ENCODE results near the gene INA.

DNA sequence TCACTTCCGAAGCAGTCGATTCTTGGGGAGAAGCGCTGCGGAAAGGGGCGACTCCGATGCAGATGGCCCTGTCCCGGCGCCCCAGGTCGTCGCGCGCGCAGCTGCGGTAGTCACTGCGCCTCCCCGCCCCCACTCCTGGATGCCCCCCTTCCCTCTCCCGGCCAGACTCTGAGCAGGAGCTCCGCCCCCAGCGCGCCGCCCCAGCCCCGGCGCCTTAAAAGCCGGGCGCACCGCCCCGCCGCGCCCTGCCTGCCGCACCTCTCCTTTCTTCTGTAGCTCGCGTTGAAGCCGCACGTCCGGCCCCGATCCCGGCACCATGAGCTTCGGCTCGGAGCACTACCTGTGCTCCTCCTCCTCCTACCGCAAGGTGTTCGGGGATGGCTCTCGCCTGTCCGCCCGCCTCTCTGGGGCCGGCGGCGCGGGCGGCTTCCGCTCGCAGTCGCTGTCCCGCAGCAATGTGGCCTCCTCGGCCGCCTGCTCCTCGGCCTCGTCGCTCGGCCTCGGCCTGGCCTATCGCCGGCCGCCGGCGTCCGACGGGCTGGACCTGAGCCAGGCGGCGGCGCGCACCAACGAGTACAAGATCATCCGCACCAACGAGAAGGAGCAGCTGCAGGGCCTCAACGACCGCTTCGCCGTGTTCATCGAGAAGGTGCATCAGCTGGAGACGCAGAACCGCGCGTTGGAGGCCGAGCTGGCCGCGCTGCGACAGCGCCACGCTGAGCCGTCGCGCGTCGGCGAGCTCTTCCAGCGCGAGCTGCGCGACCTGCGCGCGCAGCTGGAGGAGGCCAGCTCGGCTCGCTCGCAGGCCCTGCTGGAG, at the start of gene INA:
- TF ChIP-seq ARNTL (CRISPR knock-in tag; IDR thresholded peaks at IDR 0.05; ENCODE audit: borderline replicate concordance, low read depth), result no peak
- no peak for TF ChIP-seq ZC3H10 (CRISPR knock-in tag; IDR thresholded peaks at IDR 0.05)
- no peak for TF ChIP-seq ZFP3 (CRISPR knock-in tag; IDR thresholded peaks at IDR 0.05)
- TF ChIP-seq, protein P1, sequence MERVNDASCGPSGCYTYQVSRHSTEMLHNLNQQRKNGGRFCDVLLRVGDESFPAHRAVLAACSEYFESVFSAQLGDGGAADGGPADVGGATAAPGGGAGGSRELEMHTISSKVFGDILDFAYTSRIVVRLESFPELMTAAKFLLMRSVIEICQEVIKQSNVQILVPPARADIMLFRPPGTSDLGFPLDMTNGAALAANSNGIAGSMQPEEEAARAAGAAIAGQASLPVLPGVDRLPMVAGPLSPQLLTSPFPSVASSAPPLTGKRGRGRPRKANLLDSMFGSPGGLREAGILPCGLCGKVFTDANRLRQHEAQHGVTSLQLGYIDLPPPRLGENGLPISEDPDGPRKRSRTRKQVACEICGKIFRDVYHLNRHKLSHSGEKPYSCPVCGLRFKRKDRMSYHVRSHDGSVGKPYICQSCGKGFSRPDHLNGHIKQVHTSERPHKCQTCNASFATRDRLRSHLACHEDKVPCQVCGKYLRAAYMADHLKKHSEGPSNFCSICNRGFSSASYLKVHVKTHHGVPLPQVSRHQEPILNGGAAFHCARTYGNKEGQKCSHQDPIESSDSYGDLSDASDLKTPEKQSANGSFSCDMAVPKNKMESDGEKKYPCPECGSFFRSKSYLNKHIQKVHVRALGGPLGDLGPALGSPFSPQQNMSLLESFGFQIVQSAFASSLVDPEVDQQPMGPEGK (CRISPR knock-in tag; IDR thresholded peaks at IDR 0.05; ENCODE audit: borderline replicate concordance), result no peak
- no peak for TF ChIP-seq GLIS3 (CRISPR knock-in tag; IDR thresholded peaks at IDR 0.05)
- no peak for TF ChIP-seq CSDC2 (CRISPR knock-in tag; IDR thresholded peaks at IDR 0.05)
- no peak for TF ChIP-seq ZFP30 (CRISPR knock-in tag; IDR thresholded peaks at IDR 0.05)
- no peak for TF ChIP-seq TOX (CRISPR knock-in tag; IDR thresholded peaks at IDR 0.05; ENCODE audit: borderline replicate concordance)
- TF ChIP-seq, protein P2, sequence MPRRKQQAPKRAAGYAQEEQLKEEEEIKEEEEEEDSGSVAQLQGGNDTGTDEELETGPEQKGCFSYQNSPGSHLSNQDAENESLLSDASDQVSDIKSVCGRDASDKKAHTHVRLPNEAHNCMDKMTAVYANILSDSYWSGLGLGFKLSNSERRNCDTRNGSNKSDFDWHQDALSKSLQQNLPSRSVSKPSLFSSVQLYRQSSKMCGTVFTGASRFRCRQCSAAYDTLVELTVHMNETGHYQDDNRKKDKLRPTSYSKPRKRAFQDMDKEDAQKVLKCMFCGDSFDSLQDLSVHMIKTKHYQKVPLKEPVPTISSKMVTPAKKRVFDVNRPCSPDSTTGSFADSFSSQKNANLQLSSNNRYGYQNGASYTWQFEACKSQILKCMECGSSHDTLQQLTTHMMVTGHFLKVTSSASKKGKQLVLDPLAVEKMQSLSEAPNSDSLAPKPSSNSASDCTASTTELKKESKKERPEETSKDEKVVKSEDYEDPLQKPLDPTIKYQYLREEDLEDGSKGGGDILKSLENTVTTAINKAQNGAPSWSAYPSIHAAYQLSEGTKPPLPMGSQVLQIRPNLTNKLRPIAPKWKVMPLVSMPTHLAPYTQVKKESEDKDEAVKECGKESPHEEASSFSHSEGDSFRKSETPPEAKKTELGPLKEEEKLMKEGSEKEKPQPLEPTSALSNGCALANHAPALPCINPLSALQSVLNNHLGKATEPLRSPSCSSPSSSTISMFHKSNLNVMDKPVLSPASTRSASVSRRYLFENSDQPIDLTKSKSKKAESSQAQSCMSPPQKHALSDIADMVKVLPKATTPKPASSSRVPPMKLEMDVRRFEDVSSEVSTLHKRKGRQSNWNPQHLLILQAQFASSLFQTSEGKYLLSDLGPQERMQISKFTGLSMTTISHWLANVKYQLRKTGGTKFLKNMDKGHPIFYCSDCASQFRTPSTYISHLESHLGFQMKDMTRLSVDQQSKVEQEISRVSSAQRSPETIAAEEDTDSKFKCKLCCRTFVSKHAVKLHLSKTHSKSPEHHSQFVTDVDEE (CRISPR knock-in tag; IDR thresholded peaks at IDR 0.05), result no peak
- TF ChIP-seq, protein P3, sequence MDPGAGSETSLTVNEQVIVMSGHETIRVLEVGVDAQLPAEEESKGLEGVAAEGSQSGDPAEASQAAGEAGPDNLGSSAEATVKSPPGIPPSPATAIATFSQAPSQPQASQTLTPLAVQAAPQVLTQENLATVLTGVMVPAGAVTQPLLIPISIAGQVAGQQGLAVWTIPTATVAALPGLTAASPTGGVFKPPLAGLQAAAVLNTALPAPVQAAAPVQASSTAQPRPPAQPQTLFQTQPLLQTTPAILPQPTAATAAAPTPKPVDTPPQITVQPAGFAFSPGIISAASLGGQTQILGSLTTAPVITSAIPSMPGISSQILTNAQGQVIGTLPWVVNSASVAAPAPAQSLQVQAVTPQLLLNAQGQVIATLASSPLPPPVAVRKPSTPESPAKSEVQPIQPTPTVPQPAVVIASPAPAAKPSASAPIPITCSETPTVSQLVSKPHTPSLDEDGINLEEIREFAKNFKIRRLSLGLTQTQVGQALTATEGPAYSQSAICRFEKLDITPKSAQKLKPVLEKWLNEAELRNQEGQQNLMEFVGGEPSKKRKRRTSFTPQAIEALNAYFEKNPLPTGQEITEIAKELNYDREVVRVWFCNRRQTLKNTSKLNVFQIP (CRISPR knock-in tag; IDR thresholded peaks at IDR 0.05; ENCODE audit: borderline replicate concordance, low read depth), result no peak
- TF ChIP-seq, protein P4, sequence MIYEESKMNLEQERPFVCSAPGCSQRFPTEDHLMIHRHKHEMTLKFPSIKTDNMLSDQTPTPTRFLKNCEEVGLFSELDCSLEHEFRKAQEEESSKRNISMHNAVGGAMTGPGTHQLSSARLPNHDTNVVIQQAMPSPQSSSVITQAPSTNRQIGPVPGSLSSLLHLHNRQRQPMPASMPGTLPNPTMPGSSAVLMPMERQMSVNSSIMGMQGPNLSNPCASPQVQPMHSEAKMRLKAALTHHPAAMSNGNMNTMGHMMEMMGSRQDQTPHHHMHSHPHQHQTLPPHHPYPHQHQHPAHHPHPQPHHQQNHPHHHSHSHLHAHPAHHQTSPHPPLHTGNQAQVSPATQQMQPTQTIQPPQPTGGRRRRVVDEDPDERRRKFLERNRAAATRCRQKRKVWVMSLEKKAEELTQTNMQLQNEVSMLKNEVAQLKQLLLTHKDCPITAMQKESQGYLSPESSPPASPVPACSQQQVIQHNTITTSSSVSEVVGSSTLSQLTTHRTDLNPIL (CRISPR knock-in tag; IDR thresholded peaks at IDR 0.05; ENCODE audit: low read depth), result no peak
- TF ChIP-seq ZNF565 (CRISPR knock-in tag; conservative IDR thresholded peaks at IDR 0.05; ENCODE audit: low read depth), result no peak
- TF ChIP-seq RARB (CRISPR knock-in tag; IDR thresholded peaks at IDR 0.05), result no peak

Measured in SK-N-SH treated with all-trans-retinoic acid at 6 μM for 48 hours (cell line).